HG03457 (cell line): ENCODE results near the gene PTPRU.

Experiments used
- ATAC-seq: cut with Tn5 transposase; IDR thresholded peaks from one replicate; pipeline ENCODE4 v1.9.1; 2021; ENCODE audit warnings: moderate number of reproducible peaks; ENCODE audit not compliant: unreplicated experiment

PTPRU gene

GRCh38 chr1:29330089-29330488, 93.8 kb downstream of the PTPRU start:
- ATAC-seq = no peak

DNA sequence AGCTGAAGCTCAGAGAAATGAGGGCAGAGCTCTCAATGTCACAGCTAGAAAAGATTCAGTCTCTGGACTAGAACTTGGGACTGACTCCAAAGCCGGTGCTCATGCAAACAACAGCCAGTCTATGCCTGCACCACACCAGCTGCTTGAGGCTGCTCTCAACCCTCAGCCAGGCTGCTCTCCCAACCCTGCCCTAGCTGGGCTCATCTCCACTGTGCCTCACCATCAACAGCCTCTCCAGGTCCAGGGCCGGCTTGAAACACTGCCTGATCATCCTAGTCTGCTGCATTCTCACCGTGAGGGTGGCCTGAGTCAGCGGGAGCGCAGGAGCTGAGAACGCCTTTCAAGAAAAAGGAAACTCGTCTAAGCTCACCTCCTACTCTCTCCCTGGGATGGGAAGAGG, 94.5 kb downstream of the PTPRU start:
- ATAC-seq = no peak

GRCh38 chr1:29331309-29331708, 95.0 kb downstream of the PTPRU start:
- no peak for ATAC-seq

- ATAC-seq = no peak
Observed at GRCh38 chr1:29331729-29332128, 95.4 kb downstream of the PTPRU start.

DNA sequence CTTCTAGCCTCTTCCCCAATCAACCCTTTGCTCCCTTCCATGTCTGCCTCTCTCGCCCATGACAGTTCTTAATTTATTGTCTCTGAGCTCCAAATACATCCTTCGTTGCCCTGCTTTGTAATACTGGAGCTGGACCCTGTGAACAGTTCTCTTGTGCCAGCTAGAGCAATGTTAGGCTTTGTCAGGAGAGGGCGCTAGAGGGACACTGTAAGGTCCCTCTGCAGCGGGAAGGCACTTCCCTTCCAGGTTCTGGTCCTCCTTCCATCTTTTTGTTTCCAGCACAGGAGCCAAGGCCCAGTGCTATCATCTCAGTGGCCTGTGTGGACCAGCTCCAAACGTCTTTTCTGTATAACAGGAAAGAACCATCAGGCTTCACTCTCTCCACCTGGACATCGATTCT, 95.9 kb downstream of the PTPRU start:
- no peak for ATAC-seq

DNA sequence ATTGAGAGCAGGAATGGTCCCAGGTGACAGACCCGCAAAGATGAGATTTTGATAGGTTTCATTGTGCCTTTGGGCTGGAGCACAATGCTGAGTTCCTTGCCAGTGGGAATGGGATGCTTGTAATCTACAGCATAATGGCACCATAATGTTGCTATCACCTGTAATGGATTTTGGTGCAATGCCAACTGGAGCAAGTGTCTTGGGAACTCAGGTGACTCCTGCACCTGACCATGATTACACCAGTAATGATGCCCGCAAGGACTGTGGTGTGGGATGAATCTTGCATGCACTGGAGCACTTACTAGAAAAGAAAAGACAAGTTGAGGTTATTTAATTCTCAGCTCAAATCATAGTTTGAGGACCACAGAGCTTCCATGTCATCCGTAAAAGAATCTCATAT, 96.7 kb downstream of the PTPRU start:
- no peak for ATAC-seq

DNA sequence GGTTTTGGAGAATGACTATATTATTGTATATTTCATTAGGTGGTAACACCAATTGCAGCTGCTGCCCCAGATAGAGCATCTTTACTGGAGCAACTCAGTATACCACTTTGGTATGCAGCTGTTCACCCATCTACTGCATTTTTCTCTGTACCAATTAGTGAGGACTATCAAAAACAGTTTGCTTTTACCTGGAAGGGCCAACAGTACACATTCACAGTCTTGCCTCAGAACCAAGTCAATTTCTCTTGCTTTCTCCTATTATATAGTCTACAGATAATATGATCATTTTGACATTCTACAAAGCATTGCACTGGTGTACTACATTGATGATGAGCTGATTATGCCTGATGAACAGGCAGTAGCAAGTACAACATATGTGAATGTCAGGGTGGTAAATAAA, 99.3 kb downstream of the PTPRU start:
- ATAC-seq = no peak

GRCh38 chr1:29338908-29339575, 102.7 kb downstream of the PTPRU start:
- ATAC-seq = no peak

- no peak for ATAC-seq
Observed at GRCh38 chr1:29341936-29342335, 105.6 kb downstream of the PTPRU start.

DNA sequence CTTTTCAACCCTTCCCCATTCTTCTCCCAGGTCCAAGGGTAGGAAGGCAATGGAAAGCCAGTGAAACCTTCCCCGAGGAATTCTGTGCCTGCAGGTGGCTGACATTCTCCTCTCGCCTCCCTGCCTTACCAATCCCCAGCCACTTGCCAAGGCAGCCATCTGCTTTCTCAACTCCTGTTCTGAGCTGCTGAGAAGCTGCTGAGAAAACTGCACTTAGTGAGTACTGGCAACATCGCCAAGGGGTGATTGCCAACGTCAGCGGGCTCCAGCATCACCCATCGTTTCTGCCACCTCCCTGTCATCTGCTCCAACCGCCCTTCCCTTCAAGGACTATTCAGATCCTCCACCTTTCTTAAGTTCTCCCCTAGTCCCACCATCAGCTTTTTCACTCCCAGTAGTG, 106.0 kb downstream of the PTPRU start:
- ATAC-seq = no peak

- no peak for ATAC-seq
Observed at GRCh38 chr1:29342983-29343382, 106.7 kb downstream of the PTPRU start.

GRCh38 chr1:29343476-29343875, 107.2 kb downstream of the PTPRU start:
- no peak for ATAC-seq

DNA sequence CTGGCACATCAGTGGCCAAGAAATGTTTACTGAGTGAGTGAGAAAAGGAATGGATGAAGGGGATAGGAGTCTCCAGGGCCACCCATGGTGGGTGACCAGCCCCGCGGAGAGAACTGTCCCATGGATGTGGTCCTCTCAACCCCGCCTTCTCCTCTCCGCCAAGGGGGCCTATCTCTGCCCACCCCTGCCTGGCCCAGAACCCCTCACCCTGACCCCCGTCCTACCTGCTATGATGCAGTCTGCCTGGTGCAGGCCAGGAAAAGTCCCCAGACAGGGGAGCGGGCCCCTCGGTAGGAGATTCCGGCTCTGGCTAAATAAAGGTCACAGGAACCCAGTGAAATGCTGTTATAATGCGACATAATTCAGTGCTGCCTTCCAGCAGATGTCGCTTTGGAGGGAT, 107.6 kb downstream of the PTPRU start:
- no peak for ATAC-seq

DNA sequence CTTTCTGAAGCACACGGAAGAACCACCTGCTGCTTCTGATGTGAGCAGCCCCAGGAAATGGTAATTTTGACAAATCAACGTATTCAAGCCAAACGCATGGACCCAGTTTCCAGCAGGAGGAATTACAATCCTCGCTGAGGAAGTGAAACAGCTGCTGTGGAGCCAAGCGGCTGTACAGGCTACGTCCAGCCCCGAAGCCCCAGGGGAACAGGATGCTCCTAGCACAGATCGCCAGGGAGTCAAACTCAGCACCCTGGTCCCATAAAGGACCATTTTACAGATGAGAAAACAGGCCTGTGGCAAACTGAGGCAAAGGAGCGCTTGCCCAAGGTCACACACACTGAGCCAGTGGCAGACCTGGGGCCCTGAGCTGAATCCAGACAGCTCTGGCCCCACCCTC, 108.0 kb downstream of the PTPRU start:
- ATAC-seq = no peak

GRCh38 chr1:29346576-29346975, 110.3 kb downstream of the PTPRU start:
- no peak for ATAC-seq

- ATAC-seq = no peak
Observed at GRCh38 chr1:29349871-29350491, 113.7 kb downstream of the PTPRU start.

DNA sequence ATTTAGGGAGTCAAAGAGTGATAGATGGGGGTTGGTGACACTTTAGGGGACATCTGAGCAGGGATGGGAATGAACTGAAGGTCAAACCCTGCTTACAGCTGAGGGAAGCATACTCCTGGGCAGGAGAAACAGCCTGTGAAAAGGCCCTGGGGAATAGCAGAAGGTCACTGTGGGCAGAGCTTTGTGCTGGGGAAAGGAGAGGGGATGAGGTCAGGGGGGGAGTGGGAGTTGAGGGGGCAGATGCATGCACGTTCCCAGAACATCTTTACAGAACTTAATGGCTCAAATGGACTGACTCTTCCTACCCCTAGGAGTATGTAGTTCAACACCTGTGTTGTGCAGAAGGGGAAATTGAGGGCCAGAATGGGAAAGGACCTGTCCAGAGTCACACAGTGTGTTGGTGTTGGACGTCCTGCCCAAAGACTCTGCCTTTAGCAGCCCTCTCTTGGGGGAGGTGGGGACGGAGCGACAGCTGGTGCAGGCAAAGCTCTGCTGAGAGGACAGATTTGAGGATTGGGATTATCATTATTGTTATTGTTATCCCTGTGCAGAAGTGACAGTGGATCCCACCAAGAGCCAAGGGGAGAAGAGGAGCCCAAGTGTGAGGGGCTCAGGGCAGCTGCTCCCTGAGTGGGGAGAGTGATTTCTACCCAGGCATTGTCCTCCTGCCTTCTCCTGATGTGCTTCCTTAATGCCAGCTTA, 116.5 kb downstream of the PTPRU start:
- ATAC-seq = no peak

- ATAC-seq = no peak
Observed at GRCh38 chr1:29354511-29355098, 118.3 kb downstream of the PTPRU start.

DNA sequence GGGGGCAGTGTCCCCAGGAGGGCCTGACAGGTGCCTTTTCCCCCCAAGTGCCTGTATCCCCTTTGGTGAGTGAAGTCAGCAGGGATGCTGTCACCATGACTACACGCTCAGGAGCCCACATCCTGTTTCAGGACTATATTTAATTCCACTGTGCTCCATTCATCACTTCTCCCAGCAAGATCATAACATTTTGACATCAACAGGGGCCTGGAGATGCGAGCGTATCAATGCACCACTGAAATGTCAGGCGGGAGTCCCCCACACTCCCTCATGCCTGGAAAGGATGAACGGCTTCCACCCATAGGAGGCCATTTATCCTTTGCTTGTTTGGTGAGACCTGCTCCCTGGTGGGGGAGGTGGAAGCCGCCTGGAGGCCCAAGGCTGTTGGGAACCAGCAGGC, 119.1 kb downstream of the PTPRU start:
- ATAC-seq = no peak

- no peak for ATAC-seq
Observed at GRCh38 chr1:29356663-29357062, 120.3 kb downstream of the PTPRU start.

- no peak for ATAC-seq
Observed at GRCh38 chr1:29357452-29357851, 121.1 kb downstream of the PTPRU start.

DNA sequence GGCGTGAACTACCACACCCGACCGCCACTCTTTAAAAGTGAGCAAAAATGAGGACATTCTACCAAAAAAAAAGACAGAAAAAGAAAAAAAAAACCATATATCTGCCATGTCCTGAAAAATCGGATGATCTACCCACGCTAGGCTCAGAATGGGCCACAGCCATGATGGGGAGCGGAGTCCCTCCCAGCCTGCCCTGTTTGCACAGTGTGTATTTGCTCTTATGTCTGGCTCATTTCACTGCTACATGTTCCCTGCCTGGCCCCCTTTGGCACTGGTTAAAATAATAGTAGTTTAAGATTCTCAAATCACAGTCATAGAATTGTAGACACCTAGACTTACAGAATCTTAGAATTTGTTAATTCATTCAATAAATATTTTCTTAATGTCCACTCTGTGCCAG, 121.9 kb downstream of the PTPRU start:
- no peak for ATAC-seq
